ENCODE data around the gene NACC1. TPM values are rescaled to one million over a fixed set of nuclear protein-coding genes. Genes with fewer than 3 reads are reported as not detected.

NACC1 gene
- total RNA-seq, 1 experiment from 2014 or later, result 55.0 TPM

DNA sequence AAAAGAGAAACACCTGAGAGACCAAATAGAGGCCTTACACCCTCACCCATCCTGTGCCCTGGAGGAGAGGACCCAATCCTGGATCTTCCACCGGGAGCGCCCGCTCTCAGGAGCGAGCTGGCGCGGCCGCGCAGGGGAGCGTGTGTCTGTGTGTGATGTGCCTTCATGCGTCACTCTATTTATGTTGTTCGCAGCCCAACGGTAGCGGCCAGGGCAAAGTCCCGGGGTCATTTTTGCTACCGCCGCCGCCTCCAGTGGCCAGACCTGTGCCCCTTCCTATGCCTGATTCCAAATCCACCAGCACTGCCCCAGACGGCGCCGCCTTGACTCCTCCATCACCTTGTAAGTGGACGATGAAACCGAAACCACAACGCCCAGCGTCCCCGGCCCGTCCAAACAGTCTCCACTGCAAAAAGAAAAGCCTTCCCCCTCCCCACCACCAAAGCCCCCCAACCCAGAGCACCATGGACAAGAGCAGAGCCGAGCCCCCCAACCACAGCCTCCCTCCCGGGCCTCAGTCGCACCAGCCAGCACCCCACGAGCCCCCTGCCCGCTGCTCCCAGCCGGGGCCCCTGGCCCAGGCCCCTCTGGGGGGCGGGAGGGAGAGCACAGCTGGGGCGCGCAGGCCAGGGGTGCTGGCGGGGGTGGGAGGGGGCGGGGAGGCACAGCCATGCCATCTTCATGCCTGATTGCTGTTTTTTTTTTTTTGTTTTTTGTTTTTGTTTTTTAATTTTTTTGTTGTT is 30.1 kb upstream of the NACC1 start:
- no peak for DNase-seq (ENCODE audit: low spot score)

- peak; percentile 23 for DNase-seq (ENCODE audit: low spot score)
Observed at GRCh38 chr19:13089139-13089856, 28.8 kb upstream of the NACC1 start.

DNA sequence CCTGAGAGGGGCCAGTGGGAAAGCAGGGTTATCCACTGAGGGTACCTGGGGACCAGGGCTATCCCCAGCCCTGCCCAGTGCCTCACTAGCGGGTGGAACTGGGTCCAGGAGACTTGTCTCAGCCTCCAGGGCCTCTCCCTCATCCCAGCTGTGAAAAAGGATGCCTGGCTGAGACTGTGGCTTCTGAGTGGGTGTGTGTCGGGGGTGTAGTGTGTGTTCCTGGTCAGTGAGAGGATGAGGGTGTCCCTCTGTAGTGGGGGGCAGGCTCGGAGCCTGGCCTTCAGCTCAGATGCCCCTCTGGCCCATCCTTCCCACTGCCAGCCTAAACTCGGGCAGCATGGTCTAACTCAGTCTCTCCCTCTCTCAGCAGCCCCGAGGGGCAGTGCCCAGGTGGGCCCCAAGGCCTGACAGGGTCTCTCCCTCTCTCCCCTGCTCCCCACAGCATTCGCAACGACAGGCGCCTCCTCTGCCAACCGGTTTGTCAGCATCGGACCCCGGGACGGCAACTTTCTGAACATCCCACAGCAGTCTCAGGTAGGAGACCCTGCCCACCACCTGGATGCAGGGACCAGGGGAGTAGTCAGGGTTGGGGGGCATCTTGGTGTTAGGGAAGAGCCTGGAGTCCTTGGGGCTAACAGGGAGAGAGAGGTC is 28.1 kb upstream of the NACC1 start:
- DNase-seq (ENCODE audit: low spot score), result no peak

DNA sequence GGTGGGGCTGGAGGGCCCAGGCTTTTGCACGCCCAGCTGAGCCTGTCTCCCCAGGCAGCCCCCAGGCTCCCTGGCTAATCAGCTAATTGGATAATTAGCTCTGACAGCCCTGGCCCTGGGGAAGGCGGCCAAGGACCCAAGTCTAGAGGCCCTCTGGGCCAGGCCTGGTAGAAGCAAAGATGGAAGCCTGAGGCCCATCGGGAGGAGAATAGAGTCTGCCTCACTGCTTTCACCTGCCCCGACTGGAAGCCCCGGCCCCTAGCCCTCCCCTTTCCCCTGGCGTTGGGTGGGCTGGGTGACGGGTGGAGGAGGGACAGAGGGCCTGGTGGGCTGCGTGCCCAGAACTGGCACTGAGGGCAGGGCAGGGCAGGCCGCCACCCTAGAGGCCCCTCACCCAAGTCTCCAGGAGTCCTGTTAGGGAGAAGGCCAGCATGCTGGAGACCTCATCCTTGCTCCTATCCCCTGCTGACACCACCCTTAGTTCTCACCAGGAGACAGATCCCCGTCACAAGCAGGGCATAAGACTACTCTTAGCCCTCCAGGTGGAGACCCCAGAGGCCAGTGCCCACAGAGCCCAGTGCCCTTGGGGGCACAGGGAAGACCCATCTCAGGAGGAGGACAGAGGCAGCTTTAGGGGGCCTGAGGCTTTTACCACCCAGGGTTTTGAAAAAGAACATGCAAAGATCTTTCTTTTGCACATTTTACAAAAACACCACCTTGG is 27.4 kb upstream of the NACC1 start:
- DNase-seq (ENCODE audit: low spot score), result no peak

GRCh38 chr19:13091400-13092157 is 26.5 kb upstream of the NACC1 start:
- DNase-seq (ENCODE audit: low spot score), result peak; percentile 50

DNA sequence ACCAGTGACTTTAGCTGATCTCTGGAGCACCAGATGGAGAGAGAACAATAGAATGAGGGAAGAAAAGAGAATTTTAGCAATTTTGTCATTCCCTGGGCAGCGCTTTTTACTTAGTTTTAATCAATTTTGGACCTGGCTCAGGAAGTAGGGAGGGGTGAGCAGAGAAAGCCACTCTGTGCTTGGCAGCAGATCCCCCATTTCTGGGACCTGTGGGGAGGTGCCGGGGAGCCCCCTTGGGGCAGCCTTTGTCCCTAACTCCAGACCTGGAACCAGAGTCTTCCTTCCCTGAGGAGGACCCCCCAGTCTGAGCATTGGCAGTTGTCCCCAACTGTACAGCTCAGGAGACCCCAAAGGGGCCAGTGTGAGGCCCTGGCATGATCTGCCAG is 25.9 kb upstream of the NACC1 start:
- DNase-seq (ENCODE audit: low spot score), result no peak

GRCh38 chr19:13092606-13093235 is 25.3 kb upstream of the NACC1 start:
- no peak for DNase-seq (ENCODE audit: low spot score)

DNA sequence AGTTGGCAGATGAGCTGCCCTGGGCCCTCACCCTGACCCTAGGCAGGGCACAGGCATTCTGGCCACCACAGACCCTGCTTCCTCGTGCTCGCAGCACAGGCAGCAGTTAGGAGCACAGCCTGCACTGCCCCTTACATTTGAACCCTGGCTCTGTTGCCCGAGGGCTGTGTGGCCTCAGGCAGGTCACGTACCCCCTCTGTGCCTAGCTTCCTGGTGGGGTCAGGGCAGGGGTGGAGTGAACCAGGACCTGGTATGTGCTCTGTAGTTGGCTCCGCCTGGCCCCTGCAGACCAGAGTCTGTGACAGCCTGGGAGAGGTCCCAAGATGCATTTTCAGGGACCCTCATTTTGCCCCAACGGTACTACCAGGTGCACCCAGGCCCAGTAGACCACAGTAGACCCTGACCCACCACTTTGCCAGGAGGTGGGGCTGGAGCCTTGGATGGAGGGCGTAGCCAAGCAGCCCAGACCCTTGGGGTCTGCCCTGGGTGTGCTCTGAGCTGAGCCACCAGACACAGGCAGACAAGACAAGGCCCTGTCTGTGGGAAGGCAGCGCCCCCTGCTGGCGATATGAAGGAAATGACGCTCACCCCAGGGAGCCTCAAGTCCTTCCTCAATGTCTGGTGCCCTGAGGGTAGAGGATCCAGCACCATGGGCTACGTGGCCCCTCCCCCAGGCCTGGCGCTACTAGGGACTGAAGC is 24.5 kb upstream of the NACC1 start:
- DNase-seq (ENCODE audit: low spot score), result peak; percentile 79

DNA sequence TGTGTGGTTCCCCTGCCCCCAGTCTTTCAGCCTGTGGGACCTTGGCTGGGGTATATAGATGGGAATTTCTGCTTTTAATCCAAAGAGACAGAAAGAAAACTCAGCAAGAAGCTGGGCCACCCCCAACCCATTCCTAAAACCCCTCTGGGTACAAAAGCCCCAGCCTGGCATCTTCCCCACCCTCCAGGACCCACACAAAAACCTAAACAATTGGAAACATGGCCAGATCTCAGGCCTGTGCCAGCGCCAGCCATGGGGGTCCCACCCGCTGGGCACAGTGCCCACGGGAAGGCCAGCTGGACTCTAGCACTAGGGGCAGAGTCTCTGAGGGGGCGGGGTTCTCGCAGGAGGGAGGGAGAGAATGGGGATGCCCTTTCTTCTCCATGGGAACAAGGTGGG is 24.0 kb upstream of the NACC1 start:
- DNase-seq (ENCODE audit: low spot score), result no peak

GRCh38 chr19:13094771-13095392 is 23.2 kb upstream of the NACC1 start:
- no peak for DNase-seq (ENCODE audit: low spot score)

DNA sequence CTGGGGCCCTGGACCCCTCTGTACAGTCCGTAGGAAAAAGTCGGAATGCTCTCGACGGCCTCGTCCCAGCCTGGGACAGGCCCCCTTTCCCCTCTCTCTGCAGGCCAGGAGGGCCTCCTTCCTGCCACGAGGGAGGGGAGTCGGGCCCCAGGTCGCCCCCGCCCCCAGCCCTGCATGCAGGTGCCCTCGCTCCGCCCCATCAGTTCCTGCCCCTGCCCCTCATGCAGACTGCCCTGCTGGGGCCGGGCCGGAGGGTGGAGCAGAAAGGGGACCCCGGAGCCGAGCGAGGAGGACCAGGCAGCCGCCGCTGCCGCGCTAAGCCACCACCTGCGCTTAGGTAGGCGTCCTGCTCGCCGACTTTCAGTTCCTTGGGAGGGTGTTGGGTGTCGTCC is 22.7 kb upstream of the NACC1 start:
- DNase-seq (ENCODE audit: low spot score), result no peak

DNA sequence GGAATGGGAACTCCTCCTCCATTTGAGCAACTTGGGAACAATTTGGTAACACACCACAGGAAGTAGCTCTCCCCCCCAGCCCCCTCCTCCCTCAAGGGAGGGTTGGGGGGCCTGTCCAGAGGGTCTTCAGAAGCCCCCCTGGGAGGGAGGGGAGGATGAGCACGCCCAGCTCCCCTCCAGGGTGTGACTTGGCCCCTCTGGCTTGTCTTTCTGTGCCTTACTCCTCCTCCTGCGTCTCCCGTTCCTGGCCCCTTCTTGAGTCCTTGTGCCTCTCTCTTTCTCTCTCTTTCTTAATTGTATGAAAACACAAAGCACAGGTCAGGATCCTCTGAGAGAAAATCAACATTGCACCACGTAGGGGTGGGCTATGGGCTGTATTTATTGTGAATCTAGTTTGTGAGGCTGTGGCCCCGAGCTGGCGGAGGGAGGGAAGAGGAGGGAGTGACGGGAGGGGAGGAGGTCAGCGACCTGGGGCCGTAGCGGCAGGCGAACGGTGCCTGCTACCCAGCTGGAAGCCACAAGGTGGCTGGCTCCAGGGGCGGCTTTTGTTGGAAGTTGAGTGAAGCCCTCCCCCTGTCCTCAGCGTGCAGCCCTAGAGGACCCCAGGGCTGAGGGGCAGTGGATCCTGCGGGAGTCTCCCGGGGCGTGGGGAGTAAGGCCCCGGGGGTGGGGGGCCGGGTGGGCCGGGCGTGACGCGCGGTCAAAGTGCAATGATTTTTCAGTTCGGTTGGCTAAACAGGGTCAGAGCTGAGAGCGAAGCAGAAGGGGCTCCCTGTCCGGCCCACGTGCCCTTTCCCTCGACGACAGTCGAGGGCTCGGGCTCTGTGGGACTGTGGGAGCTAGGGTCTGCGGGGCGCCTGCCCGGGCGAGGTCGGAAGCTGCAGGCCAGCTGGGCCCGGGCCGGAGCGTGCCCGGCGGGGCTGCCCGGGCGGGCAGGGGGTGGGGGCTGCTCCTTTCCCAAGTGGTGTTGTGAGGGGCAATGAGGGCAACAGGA is 21.8 kb upstream of the NACC1 start:
- DNase-seq (ENCODE audit: low spot score), result no peak

DNA sequence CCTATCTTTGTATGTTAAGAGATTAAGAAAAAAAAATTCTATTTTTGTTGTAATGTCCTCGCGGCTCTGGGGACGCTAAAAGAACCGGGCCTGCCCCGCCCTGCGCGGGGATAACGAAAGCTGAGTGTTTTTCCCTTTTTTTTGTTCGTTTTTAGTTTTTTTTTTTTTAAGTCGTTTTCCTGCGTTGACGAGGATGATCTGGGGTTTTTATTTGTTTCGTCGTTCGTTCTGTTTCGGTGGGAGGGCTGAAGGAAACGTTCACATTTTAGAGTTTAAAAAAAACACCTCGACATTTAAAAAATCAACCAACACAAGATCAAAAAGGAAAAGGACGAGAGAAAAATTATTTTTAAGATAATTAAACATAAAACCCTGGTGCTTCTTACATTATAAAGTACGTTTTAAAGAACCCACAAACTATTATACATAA is 21.0 kb upstream of the NACC1 start:
- no peak for DNase-seq (ENCODE audit: low spot score)

DNA sequence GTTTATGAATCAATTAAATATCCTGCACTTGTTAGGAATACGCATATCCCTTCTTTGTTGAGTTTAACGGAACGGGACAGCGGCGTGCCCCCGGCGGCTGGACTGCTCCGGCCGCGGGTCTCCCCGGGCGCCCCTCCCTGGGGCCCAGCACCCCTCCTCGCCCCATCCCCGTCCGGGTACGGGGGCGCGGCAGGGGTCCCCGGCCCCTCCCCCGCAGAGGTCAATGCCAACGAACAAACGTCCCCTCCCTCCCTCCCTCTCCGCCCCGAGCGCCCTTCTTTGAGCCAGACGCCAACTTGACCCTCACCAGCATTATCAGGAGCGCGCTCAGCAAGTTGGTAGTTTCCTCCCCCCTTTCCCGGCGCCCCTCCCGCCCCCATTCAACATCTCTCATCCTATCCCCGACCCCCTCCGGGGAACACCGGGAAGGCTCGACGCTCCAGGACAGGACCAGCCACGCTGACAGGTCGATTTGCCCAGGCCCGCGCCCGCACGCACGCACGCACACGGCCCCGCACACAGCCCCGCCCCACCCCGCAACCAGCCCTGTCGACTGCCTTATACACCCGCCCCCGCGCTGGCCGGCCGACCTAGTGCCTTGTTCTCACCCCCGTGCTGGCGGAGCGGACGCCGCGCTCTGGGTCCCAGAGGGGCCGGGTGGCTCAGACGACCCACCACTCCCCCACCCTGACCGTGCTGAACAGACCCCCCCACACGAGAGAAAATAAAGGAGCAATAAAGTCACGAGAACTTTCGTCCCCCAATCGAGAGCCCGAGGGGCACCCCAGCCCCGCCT is 20.4 kb upstream of the NACC1 start:
- no peak for DNase-seq (ENCODE audit: low spot score)

DNA sequence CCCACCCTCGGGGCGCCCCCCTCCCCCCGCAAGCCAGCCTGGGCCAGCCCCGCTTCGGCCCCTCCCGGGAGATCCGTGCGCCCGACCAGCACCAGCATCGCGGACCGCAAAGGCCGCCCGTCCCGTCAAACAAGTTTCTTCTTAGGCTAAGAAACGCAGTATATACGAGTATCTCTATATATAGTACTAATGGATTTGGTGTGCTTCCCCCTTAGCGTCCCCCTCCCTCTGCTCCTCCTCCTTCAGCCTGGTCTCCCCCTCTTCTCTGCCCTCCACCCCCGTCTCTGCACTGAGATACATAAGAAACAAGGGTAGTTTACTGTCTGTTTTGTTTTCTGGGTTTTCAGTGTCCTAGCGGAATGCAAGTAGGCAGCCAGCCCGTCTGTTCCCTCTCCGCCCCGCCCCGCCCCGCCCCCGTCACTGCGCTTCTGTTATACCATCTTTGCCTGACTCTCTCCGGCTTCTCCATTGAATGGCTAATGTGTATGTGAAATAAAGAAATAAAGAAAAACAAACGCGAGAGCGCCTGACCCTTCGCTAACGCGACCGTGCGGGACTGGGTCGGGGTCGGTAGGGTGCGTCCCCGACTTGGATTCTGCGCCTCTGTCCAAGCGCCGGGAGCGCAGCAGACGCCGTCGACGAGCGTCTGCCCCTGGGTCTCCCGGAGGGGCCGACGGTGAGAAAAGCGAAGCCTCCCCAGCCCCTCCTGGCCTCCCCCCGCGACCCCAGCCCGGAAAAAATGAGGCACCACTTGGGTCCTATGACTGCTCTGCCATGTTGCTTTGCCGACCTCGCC is 19.6 kb upstream of the NACC1 start:
- DNase-seq (ENCODE audit: low spot score), result no peak

DNA sequence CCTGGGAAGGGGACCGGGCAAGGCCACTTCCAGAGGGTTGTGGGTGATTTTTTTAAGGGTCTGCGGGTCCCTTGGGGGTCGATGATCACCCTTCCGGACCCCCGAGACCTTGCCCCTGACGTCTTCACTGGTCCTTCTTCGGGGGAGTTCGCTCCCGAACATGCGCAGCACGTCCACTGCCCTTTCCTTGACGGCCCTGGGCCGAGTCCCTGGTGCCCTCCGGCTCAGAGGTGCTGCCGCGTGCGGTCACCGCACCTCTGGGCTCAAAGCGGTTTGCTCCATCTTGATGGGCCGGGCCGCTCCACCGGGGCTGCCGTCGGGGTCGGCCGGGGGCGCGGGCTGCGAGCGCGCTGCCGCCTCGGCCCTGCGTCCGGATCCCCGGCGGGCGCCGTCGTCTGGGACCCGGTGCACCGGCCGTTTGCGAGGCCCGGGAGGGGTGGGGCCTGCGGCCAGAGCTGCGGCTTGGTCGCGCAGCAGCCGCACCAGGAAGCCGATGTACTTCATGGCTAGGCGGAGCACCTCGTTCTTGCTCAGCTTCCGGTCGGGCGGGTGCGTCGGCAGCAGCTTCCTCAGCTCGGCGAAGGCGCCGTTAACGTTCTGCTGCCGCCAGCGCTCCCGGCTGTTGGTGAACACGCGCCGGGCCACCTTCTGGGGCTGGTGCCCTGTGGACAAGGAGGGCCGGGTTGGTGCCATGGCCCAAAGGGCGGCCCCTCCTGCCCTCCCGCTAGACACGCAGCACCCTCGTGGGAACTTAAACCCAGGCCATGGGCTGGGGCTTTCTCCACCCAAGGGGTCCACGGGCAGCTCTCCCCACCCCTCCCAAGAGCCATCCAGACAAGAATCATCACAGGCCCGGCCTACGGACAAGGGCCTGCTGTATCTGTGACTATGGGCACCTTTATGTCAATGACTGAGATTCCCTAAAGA is 18.7 kb upstream of the NACC1 start:
- DNase-seq (ENCODE audit: low spot score), result no peak
